Renal pelvis (tissue), 4 donors: ENCODE measurements around the gene NEMP1. TPM values are rescaled to one million over a fixed set of nuclear protein-coding genes. Genes with fewer than 3 reads are reported as not detected.

Source experiments
- DNase-seq: peaks from one replicate; pipeline ENCODE4 v3.0.0-alpha.2; 2013
- polyA plus RNA-seq, 3 donors: library from polyadenylated mRNA; unstranded; fragments of 120-200 nt; gene quantifications; one replicate each; pipeline ENCODE4 v1.2.1, GENCODE V29; 2013; ENCODE audit not compliant: insufficient read length in 3 of 3

NEMP1 gene
- polyA plus RNA-seq, 3 donors, result 22.1 to 35.0 (median 27.9) TPM

GRCh38 chr12:57110104-57111030, 31.8 kb upstream of the NEMP1 start:
- no peak for DNase-seq

- DNase-seq, result no peak
These were observed 30.9 kb upstream of the NEMP1 start for GRCh38 chr12:57109207-57110103.

- DNase-seq, result no peak
These were observed 29.0 kb upstream of the NEMP1 start for GRCh38 chr12:57107456-57108155.

- no peak for DNase-seq
These were observed 27.6 kb upstream of the NEMP1 start for GRCh38 chr12:57106021-57106708.

GRCh38 chr12:57105011-57105753, 26.6 kb upstream of the NEMP1 start:
- no peak for DNase-seq

- DNase-seq, result no peak
These were observed 25.8 kb upstream of the NEMP1 start for GRCh38 chr12:57104292-57104910.

GRCh38 chr12:57103856-57104255, 25.3 kb upstream of the NEMP1 start:
- DNase-seq, result no peak

GRCh38 chr12:57101892-57102695, 23.5 kb upstream of the NEMP1 start:
- no peak for DNase-seq

GRCh38 chr12:57099766-57100165, 21.2 kb upstream of the NEMP1 start:
- no peak for DNase-seq

- DNase-seq, result no peak
These were observed 20.6 kb upstream of the NEMP1 start for GRCh38 chr12:57099047-57099714.

GRCh38 chr12:57098546-57098945, 20.0 kb upstream of the NEMP1 start:
- no peak for DNase-seq

- no peak for DNase-seq
These were observed 18.9 kb upstream of the NEMP1 start for GRCh38 chr12:57097554-57097835.

GRCh38 chr12:57096748-57097553, 18.4 kb upstream of the NEMP1 start:
- DNase-seq, result no peak

GRCh38 chr12:57096099-57096572, 17.5 kb upstream of the NEMP1 start:
- no peak for DNase-seq

- DNase-seq, result no peak
These were observed 16.8 kb upstream of the NEMP1 start for GRCh38 chr12:57095440-57095839.

- no peak for DNase-seq
These were observed 15.9 kb upstream of the NEMP1 start for GRCh38 chr12:57094208-57095160.
